NCI-H345 treated with DMSO at 0.1 percent for 48 hours (cell line): ENCODE data around the gene VSTM2A.

Experiments used
- DNase-seq: peaks from one replicate; lab custom pipeline; 2025; ENCODE audit not compliant: unreplicated experiment; lab: John Stamatoyannopoulos, UW

Gene VSTM2A

GRCh38 chr7:54615537-54615936 is 73.4 kb downstream of the VSTM2A start:
- no peak for DNase-seq
